ENCODE data around the gene CD164L2.
A peak's percentile ranks its signal among the peaks of the same experiment; 100 is the strongest.
"Not testable (repeated sequence)": the region's sequence is repeated elsewhere in the genome, so short reads cannot be mapped to it uniquely, and the experiment has no call there.

The CD164L2 gene

DNA sequence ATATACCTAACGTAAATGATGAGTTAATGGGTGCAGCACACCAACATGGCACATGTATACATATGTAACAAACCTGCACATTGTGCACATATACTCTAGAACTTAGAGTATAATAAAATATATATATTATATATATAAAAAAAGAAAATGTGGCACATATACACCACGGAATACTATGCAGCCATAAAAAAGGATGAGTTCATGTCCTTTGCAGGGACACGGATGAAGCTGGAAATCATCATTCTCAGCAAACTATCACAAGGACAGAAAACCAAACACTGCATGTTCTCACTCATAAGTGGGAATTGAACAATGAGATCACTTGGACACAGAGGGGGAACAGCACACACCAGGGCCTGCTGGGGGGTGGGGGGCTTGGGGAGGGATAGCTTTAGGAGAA is 1.7 kb upstream of the CD164L2 start:
- not testable (repeated sequence) for DNase-seq (ENCODE audit: low read depth)

DNA sequence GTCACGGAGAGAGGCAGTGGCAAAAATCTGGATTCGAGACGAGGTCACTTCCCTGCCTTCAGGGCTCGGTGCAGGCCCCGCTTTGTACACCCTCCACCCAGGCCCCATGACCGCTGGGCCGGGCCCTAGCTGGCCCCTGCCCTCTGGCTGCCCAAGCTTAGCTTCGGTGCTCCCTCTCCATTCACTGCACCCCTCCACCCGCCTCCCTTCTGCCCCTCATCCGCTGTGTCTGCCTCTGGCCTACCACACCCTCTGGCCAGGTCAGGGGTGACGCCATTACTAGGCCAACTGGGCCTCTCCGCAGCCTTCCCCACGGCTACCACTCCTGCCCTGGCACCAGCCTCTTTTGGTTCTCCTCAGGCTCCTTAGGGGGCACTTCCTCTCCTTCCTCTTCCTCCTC is 528 bp upstream of the CD164L2 start:
- no peak for DNase-seq (ENCODE audit: low read depth)

DNA sequence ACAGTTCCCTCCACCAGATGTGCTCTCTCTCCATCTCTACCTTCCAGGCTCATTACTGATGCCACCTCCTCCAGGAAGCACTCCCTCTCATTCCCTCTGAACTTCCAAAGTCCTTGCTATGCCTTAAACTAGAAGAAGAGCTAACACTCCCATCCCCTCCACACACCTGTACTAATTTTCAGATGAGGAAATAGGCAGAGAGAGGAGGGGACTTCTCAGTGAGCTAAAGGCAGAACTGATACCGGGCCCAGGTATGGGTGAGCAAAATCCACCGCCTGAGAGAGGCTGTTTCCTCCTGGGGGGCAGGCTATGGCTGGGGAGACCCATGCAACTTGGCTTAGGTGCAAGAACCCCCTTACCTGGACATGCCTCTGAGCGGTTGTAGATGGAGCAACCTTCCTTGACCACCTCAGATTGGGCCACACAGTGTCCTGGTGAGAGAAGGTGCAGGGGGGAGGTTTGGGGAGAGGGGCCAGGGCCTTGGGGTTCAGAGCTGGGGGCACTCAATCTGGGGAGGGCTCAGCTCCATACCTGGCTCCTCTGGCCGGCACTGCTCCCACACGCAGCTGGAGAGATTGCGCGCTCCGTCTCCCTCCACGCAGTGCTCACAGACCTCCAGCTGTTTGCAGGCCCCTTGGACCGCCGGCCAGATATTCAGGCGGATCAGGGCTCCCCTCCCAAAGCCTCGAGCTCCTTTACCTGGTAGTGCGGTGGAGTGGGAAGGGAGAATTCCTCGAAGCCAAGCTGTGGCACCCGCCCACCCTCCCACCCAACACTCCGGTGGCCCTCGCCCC is 967 bp downstream of the CD164L2 start:
- DNase-seq (ENCODE audit: low read depth), result no peak

DNA sequence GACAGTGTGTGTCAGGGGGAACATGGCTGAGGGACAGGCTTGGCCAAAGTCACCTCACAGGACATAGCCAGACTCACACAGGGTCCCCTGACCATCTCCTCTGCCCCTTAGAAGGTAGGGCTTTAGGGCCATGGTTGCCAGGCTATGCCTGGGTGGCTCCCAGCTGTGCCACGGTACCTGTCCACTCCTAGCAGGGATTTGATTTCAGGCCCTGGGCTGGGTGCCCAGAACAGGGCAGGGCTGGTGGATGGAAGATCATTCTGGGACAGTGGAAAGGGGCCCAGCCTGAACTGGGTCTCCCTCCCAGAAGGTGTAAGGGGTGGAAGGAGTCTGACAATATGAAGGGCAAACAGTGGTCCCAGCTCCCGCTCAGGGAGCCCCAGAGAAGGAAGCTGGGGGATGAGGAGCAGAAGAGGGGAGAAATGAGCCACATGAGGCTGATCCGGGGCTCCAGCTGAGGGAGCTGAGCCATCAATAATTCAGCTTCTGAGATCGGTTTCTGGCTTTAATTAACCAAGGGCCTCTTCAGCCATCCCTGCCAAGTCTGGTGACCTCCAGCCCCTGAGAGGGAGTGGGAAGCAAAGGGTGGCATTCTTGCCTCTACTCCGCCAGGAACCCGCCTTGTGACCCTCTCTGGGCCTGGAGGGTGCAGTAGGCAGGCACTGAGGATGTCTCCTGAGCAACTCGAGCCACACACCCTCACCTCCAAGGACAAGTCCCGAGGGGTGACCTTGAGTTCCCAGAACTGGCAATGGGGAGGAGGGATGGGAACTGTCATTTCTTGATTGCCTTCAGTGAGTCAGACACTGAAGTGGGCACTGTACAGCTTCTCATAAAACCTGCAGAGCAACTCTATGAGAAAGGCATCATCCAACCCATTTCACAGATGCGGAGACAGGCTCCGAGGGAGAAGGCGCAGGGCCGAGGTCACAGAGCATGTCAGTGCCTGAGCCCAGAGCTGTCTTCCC is 2.1 kb downstream of the CD164L2 start:
- no peak for DNase-seq (ENCODE audit: low read depth)

DNA sequence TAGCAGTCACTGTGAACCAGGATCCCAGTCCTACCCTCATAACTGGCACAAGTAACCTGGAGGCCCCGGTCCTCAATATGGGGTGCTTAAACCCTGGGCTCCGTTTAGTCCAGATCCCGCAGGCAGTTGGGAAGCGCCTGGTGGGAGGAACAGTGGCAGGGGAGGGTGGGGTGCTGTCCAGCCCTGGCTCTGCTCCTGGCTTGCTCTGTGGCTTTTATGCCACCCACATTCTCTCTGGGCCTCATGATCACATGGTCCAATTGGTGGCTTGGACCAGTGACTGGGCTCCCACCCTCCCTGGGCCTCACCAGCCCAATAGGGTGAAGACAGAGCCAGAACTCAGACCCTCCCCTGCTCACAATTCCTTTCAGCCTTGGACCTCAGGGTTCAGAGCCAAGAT is 2.9 kb downstream of the CD164L2 start:
- no peak for DNase-seq (ENCODE audit: low read depth)

DNA sequence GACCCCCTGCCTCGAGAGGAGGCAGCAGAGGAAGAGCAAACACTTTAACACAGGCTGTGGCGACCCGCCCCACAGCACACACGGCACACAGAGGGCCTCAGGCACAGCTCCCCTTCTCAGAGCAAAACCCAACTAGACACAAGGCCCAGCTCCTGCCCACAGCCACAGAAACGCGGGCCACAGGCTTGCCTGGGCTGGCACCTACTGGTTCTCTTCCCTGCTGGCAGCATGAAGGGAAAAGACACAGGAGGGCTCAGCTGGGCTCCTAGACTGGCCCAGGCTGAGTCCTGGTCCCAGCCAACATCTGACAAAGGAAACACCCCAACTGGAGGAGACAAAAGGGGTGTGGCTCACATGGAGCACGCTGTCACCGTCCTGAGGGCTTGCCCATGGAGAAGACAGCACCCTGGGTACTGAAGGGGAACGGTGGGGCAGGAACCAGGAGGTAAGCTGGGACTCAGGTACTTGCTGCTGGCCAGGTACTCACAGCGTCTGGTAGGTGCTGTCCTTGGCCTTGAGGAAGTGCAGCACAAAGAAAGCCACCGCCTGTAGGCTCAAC is 3.5 kb downstream of the CD164L2 start:
- DNase-seq (ENCODE audit: low read depth), result no peak

DNA sequence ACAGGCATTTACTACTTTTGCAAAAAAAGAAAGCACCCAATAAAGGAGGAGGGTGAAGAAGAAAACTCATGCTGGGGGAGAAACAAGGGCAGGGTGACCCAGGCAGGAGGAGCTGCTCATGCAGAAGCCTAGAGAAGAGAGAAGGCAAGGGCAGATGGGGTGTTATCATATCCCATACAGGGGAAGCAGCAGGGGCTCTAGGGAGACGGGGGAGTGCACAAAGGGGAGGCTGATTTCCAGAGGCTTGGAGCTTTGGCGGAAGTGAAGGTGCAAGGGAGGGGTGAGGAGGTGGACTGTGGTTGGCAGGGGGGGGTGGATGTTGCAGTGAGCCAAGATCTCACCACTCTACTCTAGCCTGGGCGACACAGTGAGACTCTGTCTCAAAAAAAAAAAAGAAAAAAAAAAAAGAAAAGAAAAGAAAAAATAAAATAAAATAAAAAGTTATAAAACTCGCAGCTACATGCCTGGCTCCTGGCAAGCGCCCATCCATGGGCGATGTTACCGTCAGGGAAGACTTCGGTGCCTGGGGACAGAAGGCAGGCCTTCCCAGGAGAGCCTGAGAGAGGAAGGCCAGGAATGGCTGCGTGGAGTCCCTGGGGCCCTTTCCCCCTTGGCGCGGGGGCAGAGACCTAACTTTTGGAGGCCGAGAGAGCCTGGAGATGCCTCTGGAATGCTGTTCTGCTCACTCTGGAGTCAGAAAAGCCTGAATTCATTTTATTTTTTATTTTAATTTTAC is 5.2 kb downstream of the CD164L2 start:
- no peak for DNase-seq (ENCODE audit: low read depth)

DNA sequence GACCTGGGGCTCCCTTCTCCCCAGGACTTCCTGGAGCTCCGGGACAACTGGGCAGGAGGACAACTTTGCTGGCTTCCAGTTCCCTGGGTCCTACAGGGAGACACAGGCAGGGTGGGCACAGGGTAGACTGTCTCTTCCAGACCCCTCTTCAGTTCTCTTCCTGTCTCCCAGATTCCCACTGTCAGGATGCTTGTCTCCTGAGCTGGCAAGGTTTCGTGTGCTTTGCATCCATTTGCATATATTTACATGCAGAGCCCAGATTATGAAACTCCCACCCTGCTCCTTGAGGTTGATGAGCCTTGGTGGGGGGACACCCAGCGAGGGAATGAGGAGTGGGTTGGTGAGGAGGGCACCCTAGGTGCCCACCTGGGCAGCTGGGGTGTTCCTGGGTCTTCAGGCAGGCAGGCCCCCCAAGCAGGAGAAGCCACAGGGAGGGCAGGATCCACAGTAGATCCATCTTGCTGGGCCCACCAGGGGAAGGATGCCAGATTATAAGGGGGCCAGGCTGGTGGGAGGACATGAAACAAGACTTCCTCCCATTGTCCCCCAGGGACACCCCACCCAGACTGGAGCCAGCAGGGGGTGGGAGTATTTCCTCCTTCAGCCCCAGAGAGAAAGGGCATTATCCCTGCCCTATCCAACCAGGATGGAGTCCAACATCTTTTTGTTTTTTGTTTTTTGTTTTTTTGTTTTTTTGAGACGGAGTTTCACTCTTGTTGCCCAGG is 8.6 kb downstream of the CD164L2 start, which contains the start of gene FCN3:
TSS of gene FCN3 (minus strand) at position 463 of the 725 bp plus-strand sequence. CDS start at position 457, 6 bp downstream.
- no peak for DNase-seq (ENCODE audit: low read depth)

DNA sequence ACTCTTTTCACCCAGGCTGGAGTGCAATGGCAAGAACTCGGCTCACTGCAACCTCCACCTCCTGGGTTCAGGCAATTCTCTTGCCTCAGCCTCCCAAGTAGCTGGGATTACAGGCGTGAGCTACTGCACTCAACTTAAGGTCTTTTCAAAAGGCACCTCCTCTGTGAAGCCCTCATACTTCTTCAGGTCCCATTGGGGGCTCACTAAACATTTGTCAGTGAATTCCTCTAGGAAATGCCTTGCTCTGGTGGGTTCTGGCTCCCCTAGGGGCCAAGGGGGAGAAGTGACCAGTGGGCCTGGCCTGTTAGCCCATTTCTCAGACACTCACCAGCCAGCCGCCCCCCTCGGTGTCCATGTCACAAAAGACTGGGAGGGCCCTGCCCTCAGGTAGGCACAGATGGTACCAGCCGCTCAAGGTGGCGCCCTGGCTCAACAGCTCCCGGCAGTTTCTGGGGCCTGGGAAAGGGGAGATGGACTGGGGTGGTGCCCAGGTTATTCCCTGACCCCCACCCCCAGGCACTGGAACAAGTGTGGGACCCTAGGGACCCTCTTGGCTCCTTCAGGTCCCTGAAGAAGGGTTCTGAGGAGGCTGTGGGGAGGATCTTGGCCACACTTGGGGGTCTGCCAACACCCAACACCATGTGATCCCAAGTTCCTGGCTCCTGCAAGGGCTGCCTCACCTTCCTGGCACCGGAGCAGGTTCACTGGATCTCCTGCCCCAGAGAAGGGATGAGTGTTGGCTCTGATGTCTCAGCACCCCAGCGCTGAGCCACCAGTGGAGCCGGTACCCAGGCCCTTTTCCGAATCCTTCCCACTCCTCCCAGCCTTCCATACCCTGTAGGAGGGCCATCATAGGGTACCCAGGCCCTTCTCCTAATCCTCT is 10.1 kb downstream of the CD164L2 start:
- DNase-seq (ENCODE audit: low read depth), result no peak

DNA sequence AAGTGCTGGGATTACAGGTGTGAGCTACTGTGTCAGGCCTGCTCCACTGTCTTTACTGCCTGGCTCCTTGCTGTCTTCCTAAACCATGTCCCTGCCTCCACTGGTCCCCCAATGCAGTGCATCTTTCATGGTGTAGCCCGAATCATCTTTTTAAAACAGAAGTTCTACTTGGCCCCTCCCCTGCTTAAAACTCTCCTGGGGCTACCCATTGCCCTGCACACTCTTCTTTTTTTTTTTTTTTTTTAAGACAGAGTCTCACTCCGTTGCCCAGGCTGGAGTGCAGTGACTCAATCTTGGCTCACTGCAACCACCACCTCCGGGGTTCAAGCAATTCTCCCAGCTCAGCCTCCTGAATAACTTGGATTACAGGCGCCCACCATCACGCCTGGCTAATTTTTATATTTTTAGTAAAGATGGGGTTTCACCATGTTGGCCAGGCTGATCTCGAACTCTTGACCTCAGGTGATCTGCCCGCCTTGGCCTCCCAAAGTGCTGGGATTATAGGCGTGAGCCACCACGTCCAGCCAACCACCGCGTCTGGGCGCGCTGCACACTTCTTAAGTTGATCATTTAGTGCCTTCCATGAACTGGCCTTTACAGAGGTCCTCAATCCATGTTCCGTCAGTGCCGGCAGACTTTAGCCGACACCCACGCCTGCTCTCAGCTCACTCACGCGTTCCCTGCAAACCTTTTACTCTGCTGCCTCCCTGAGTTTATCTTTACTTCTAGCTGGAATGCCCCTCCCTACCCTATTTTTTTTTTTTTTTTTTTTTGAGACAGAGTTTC is 10.9 kb downstream of the CD164L2 start:
- DNase-seq (ENCODE audit: low read depth), result no peak

DNA sequence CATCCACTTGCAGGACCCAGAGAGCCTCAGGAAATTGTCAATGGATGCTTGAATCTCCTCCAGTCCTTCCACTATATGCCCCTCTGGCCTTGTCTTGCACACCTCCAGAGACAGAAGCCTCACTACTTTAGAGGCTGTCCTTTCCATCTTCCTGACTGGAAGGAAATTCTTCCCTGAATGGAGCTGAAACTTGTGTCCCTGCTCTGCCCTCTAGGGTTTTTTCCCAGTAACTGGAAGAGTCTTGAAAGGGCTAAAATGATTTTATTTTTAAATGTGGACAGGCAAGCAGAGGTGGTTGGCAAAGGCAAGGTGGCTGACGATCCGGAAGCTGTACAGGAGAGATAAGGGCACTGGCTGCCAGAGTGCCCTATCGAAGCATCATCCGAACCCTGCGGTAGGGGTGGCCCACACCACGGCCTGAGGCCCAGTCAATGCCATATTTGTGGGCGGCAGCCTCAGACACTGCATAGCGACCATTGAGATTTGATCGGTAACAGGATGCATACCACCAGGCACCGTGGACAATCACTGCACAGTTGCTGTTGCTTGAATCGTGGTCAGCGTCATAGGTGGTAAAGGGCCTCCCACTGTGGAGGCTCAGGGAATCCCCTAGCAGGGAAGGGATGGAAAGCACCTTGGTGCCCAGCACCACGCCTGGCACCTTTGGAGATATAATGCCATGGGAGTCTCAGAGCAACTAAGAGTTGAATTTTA is 14.1 kb downstream of the CD164L2 start:
- DNase-seq (ENCODE audit: low read depth), result no peak

DNA sequence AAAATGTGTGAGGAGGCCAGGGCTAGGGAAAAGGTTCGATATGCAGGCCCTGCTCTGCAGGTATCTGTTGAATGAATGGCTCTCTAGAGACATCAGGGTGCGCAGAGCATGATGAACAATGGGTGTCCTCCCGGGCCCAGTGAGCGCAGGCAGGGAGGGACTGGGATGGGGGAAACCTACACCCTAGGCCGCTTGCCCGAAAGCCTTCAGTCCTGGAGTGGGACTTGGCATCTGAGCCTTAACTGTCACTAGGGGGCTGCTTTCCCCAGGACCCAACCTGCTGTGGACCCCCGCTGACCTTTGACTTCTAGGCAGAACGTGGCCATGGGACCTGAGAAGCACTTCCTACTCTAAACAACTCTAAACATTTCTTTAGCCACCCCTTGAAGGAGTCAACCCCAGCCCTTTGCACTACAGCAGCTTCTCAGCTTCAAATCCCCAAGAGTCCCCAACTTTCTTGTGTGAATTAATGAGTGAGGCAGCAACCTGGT is 15.9 kb downstream of the CD164L2 start:
- no peak for DNase-seq (ENCODE audit: low read depth)

DNA sequence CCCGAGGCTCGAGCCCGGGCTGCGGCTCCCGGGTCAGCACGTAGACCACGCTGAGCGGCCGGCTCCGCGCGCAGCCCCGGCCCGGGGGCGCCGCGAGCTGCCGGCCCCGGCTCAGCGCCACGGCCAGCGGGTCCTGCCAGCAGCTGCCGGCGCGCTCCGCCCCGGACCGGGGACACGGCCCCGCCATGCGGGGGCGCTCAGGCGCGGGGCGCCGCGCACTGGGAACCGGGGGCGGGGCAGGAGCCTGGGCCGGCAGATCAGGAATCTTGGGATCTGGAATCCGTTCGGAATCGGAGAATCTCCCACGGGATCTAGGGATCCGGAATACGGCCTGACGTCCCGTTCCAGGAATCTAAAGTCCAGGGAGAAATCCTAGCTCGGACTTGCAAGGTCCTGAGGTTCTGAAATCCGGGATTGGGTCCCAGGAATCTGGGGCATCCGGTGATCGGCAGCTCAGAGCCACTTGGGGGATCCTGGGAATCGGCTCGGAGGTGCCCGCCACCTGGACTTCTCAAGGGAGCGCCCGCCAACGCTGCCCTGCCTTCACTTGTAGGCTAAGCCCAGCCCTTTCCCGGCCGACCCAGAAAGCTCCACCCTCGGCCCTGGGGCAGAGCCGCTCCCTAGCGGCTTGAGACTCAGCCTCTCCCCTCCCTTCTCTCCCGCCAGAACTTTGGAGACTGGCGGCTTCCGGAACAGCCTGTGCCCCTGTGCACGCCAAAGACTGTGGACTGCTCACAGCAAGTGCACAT is 16.5 kb downstream of the CD164L2 start, which contains the start of gene MAP3K6:
TSS of gene MAP3K6 (minus strand) at position 551 of the 749 bp plus-strand sequence. CDS start at position 187, 364 bp downstream.
- DNase-seq (ENCODE audit: low read depth), result no peak

DNA sequence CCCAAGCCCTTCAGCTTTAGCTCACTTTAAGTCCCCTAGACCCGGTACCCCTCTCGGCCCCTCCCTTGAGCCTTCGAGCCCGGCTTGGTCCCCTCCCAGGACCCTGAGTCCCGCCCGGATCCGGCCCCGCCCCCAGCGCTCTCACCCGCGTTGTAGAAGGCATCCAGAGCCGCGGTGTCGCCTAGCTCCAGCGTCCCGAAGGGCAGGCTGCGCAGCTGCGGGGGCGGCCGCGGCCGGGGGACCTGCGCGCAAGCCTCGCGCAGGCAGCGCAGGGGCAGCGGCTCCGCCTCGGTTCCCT is 17.1 kb downstream of the CD164L2 start:
- peak; percentile 36 for DNase-seq (ENCODE audit: low read depth)

DNA sequence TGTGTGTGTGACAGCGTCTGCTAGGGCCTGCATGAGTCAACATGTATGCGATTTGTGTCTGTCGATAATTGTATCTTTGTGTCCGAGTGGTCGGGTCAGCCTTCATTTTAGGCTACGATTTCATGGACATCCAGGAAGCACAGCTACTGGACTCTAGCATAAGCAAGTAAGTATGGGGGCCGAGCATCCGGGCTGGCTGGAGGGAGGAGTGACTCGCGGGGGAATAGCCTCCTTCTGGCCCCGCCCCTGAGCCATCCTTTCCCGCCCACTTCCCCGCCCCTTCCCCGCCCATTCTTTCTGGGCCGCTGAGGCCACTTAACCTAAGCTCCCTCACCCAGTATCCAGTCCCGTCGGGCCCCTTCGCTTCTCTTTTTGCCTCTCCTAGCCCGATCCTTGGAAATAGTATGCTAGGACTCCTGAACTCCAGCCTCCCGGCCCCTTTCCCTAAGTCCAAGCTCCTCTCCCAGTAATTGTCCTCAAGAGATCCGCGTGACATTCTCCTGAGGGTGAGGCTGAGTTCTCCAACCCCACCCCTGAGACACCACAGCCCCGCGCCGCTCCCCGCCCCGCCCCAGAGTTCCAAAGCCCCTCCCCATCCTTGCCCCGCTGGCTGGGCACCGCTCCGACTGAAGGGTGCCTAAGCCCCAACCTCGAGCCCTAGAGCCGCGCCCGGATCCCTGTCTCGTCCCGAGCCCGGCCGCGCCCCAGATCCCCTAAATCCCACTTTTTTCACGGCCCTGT is 17.6 kb downstream of the CD164L2 start:
- peak; percentile 72 for DNase-seq (ENCODE audit: low read depth)

DNA sequence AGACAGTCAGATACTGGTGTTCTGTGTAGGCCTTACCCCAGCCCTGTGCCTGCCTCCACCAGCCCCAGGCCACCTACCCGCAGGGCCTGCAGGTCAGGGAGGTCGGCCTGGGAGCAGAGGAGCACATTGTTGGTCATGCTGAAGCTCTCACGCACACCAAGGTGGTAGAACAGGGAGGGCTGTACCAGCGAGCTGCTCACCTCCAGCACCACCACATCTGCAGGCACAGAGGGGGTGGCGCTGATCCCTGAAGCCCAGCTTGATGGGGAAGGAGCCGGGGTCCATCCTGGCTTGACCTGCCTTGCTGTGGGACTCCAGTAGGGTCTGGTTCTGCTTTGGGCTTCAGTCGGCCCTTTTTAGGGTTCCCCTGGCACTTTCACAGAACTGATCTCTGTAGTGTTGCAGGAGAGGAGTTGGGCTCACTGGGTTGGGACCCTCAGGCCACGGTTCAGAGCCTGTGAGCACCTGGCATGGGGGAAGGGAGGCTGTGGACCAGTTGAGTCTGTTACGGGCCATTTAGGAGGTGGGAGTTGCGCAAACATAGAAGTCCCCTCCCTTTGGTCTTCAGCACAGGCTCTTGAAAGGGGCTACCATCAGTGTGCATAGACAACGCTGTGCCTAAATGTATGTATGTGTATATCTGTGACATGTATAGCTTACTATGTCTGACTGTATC is 18.3 kb downstream of the CD164L2 start:
- DNase-seq (ENCODE audit: low read depth), result no peak

Data from stimulated activated CD8-positive, alpha-beta memory T cell treated with anti-CD3 and anti-CD28 coated beads, Interleukin-15, amount 100 ng/mL, for 1 hour (primary cell).